HG03064 (cell line): Measurements from ENCODE around the gene ABI1.

Experiments
- ATAC-seq: cut with Tn5 transposase; IDR thresholded peaks from one replicate; pipeline ENCODE4 v1.9.1; 2021; ENCODE audit warnings: low read depth; ENCODE audit not compliant: unreplicated experiment

ABI1 gene

DNA sequence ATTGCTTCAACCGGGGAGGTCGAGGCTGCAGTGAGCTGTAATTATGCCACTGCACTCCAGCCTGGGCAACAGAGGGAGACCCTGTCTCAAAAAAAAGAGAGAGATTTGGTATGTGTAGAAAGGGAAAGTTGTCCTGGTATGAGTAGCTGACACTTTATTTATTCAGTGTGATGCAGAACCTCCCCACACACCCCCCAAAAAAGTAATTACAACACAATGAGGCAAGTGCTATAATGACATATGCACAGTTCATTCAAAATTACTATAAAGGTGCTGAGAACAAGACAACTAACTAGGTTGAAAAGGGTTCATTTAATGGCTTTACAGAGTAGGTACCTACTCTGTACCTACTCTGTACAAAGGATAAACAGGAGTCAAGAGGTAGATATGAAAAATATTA is 83.1 kb downstream of the ABI1 start:
- no peak for ATAC-seq

DNA sequence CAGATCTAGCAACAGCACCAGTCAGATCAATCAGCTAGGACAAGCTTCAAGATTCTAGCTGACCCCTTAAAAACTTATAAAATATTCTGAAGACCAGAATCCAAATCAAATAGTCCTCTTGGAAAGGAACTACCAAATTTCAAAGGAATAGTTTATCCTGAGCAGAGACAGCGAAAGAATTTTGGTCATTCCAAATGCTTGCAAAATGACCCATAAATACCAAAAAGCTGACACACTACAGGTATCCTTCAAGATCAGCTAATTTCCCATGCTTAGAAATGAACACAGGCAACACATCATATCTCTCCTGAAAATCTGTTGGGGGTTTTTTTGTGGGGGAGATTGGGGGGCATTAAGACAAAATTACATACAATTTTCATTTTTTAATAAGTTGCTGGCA is 84.5 kb downstream of the ABI1 start:
- ATAC-seq, result no peak

DNA sequence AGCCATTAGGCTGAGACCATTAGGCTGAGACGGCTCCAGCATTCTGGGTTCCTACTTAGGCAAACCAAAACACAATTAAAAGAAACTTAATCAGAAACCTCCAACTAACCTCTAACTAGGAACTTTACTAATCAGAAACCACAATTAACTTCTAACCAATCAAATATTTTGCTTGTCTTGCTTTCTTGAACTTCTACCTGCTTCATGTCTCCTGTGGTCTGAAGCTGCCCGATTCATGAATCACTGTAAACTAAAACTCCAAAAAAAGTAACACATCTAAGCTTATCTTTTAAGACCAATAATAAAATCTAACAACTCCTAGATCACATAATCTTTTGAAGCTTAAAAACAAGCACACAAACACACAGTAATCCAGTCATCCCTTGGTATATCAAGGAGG is 87.1 kb downstream of the ABI1 start:
- no peak for ATAC-seq

DNA sequence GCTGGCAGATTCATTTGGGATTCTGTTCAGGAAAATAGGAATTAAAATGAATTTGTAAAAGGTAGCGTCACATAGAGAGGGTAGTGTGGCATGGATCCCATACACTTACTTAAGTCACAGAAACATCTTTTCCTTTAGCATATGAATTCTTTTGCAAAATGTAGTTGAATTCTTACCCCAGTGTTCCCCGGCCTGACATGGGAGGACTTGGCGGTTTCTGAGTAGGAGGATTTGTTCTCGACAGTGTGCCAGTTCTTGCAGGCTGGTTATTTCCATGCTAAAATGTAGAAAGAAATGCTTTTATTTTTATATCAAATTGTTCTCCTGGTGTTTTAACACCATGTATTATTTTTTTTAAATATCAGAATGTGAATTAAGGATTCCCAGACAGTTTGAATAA is 90.7 kb downstream of the ABI1 start:
- ATAC-seq, result no peak

DNA sequence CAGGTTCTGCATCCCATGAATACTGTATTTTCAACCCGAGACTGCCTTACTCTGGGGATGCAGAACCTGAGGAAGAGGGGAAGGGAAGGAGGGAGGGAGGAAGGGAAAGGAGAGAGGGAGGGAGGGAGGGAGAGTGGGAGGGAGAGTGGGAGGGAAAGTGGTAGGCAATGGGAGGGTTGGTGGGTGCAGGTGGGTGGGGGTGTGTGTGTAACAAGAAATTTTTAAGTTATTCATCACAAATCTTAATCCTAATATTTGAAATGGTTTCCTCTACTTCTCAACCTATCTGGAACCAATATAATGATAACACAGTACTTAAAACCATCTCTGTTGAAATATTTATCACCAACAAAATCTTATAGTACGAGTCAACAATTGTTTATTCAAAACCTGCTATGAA is 95.2 kb downstream of the ABI1 start:
- ATAC-seq, result no peak

DNA sequence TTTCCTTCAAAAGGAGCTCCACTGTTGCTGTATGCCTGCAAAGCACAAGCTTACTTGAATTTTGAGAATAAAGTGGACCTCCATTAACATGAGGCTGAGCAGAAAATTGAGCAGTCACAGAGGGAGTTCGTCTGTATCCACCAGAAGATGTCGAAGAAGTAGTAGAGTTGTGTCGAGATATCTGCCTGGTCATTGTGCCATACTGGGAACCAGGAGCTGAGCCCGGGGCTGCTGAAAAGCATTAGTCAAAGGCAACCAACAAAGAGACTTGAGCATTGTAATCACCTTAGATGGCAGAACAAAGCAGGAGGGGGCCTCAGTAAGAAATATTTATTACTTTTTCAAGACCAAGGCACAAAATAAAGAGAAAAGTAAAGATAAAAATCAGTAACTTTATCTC is 101.8 kb downstream of the ABI1 start:
- ATAC-seq, result no peak

DNA sequence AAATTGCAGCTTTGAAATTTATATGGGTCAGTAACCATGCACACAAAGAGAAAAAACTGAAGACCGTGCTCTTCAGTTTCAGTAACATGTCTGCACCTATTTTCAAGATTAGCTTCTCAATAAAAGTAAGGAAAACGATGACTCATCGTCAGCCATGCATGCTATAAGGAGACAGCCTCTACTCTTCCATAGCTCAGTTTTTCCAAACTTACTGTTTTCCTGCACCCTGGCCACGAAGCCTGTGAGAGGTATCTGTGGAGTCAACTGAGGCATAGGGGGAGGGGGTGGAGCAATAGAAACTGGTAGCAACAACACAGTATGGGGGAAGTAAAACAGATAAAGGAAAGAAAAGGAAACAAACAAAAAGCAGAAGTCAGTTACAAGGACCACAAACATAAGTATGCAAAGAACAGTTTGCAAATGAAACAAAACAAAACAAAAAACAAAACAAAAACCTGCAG is 105.3 kb downstream of the ABI1 start:
- peak; percentile 84 for ATAC-seq

DNA sequence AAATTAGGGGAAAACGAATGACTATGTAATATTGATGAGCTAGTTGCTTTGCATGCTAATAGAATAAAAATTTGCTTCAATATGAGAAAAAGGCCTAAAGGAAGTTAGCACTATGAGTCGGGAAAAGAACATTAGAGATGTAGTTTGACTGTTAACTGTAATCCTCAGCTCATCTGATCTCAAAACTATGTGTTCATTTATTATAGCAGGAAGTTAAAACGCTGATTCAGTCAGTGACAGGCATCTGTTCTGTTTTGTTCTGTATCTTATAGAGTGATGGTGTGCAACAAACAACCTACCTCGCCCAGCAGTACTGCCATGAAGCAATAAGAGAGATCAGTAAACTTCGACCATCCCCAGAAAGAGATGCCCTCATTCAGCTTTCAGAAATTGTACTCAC is 114.7 kb downstream of the ABI1 start:
- no peak for ATAC-seq

DNA sequence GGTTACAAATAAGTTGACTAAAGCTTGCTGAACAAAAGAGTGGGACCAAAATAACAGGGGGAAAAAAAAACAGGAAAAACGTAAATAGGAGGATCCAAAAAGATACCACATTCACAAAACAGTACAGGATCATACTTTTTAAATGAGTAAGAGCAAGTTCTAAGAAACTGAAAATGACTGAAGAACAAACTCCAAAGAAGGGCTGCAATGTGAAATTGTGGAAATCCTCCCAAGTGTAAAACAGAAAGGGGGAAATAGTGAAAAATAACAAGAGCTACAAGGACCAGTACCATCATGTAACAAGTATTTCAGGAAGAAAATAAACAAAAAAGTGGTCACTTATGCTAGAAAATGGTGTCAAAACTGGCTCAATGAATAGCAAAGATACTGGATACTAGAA is 116.9 kb downstream of the ABI1 start:
- no peak for ATAC-seq

DNA sequence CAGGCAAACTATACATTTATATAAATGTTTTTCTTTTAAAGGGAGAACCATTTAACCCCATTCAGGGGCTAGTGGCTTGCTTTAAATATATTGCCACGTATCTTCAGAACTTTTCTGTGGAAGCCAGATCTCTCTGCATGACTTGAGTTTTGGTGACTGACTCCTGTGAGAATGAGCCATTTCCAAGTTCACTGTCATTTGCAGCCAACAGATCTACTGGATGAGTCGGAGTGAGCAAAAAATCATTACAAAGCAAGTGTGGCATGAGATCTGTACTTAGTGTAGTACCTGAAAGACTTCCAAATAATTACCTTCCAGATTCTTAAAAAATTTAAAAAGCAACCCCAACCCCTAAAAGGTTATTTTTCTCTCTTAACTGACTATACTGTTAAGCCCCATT is 117.7 kb downstream of the ABI1 start:
- no peak for ATAC-seq

DNA sequence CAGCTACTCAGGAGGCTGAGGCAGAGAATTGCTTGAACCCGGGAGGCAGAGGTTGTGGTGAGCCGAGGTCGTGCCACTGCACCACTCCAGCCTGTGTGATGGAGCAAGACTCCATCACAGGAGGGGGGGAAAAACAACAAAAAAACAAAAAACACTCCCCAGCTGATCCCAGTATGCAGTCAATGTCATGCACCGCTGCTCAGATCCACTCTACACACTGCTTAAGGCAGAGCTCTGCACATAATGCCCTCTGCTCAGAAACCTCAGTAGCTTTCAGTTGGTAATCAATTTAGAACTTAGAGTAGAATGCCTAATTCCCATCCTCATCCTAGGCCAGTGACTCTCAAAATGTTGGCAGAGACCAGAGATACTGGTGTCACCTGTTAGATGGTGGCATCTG is 119.4 kb downstream of the ABI1 start:
- ATAC-seq, result no peak

DNA sequence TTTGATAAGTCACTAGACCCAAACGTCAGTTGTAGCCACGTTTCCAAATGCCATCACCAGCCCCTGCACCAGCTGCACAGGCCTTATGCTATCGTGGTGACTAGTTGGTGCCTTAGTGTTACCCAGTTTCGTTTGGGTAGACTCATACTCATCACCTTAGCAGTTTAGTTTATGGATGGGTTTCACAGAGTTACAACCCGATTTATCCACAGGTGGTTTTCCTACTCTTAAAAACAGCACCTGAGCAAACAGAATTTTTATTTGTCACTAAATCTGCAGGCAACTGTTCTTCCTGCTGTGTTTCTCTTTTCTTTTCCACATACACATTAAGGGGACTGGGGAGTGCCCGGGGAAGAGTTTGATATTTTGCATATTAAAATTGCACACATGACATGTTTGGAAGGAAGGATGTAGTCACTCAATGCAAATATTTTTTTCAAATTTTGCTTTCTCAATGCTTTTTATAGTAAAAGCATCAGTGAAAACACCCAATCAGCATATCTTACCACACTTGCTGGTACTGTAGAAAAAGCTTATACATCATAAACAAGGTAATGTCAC is 121.6 kb downstream of the ABI1 start:
- no peak for ATAC-seq

DNA sequence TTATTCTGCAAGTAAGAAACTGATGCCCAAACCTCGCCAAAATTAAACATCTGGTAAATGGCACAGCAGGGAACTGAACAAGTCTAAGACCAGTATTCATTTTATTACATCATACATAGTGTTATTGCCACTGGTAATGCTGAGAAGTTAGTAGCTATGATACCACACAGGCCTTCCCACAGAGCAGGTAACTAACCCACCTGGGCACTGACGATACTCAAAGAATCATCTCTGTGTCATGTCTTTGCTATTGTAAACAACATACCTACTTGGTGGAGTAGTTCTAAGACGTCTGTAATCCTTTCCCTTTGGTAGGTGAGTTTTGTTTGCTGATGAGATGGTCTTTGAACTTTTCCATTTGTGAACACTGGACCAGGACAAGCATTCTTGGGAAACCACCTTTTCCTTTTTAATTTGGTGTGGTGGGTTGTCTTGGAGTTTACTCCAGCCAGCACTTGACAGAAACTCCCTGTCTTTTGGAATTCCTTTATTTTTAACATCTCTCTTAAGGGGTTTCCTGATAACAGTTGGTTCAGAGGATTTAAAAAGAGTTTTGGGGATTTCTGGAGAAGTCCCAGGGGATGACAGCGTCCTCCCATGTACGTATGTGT is 122.4 kb downstream of the ABI1 start:
- ATAC-seq, result no peak

DNA sequence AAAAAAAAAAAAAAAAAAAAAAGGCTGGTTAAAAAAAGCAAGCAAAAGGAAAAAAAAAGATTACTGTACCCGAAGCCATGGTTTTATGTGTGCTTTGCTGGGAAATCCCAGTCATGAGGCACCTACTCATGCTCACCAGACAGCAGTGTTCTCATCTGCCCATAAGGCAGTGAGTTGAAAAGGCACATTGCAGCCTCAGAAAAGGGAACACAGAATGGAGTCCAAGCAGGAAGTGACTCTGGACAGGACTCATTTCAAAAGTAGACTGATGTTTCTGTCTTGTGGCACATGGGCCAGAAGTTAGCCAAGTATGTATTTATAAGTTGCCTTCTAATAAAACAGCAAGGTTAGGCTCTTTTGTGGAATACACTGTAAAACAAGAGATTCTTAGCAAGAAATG is 123.0 kb downstream of the ABI1 start:
- peak; percentile 69 for ATAC-seq

DNA sequence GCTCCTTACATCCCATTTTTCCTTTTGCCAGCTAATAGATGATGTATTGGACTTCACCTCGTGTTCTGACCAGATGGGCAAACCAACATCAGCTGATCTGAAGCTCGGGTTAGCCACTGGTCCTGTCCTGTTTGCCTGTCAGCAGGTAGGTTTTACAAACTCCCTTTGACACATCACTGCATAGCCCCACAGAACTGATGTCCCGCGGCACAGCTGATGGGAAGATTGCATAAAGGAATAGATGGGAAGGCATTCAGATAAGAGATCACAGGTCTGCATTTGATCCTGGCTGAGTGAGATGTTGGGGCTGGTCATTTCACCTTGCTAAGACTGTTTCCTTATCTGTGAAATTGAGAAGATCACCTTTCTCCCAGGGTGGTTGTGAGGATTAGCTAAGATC is 125.3 kb downstream of the ABI1 start:
- ATAC-seq, result no peak

DNA sequence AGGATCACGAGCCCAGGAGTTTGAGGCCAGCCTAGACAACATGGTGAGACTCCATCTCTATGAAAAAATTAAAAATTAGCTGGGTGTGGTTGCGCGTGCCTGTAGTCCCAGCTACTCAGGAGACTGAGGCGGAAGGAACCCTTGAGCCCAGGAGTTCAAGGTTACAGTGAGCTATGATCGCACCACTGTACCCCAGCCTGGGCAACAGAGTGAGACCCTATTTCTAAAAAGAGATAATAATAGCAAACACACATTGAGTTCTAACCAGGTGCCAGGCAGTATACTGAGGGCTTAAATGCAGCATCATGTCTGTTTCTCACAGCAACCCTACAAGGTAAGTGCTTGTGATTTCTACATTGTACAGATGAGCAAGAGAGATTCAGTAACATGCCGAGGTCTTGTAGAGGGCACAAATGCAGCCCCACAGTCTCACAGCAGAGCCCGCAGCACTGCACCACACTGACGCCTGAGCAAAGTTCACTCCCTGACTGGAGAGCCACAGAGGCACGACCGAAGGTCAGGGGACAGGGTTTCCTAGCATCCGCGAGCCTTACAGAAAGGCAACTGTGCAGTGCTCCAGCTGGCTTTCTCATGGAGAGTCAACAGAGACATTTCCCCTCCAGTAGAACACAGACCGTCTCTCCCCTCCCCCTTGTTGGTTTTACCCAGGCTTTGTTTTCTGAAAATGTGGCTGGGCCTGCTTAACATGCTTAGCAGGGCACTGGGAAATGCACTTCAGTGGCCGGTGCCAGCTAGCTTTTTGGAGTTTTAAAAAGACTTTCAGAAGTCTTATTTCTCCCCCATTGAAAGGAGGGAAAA is 126.8 kb downstream of the ABI1 start:
- ATAC-seq, result no peak

DNA sequence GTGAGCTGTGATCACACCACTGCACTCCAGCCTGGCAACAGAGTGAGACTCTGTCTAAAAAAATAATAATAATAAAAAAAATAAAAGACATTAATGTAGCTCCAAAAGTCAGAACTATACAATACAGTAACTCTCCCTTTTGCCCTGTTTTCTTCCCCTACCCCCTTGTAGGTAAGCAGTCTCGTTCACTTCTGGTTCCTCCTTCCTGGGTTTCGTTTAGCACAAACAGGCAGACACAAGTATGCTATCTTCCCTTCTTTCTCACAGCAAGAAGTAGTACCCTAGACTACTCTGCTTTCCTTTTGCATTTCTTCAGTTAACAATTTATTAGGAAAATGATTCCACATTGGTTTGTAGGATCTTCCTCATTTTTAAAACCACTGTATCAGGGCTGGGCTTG is 130.2 kb downstream of the ABI1 start:
- ATAC-seq, result no peak

DNA sequence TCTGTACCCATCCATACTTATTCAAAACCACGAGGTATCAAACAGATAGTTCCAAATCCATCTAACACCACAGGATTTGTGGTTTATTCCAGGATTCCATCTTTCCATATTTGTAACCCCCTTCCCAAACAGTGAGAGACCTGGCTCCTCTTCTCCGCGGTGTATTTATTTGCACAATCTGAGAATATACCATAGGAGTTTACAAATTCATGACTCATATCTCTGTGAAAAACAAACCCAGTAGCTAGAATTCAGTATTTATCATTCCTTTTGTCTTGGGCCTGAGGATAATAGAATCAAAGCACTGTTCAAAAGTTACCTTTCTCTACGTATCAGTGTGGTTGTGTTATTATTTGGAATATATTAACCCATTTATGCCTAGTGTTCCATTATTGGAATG is 131.4 kb downstream of the ABI1 start:
- ATAC-seq, result no peak

DNA sequence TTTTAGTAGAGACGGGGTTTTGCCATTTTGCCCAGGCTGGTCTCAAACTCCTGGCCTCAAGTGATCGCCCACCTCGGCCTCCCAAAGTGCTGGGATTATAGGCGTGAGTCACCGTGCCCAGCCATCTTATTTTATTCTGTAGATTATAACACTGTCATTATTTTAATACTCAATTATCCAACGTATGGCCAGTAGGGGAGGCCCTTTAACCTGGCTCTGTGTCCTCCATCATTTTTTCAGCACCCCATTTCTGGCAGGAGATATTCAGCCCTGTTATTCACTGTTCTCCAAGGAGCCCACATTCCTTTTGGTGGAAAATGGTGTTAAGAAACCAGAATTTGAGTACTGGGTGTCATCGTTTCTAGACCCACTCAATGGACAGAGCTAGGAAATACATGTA is 131.8 kb downstream of the ABI1 start:
- ATAC-seq, result no peak

DNA sequence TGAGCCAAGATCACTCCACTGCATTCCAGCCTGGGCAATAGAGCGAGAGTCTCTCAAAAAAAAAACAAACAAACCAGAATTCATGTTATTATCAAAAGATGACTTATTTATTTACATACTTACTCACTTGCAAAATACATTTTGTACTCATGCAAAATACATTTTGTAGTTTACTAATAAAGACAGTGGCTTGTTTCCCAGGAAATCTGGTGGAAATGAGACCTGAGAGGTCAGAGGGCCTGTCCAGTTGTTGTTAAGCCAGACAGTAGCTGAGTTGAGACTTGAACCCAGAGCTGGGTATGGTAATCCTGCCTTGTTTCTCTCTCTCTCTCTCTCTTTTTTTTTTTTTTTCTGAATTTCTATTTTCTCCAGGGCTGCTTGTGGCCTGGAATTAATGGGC is 133.8 kb downstream of the ABI1 start:
- no peak for ATAC-seq

DNA sequence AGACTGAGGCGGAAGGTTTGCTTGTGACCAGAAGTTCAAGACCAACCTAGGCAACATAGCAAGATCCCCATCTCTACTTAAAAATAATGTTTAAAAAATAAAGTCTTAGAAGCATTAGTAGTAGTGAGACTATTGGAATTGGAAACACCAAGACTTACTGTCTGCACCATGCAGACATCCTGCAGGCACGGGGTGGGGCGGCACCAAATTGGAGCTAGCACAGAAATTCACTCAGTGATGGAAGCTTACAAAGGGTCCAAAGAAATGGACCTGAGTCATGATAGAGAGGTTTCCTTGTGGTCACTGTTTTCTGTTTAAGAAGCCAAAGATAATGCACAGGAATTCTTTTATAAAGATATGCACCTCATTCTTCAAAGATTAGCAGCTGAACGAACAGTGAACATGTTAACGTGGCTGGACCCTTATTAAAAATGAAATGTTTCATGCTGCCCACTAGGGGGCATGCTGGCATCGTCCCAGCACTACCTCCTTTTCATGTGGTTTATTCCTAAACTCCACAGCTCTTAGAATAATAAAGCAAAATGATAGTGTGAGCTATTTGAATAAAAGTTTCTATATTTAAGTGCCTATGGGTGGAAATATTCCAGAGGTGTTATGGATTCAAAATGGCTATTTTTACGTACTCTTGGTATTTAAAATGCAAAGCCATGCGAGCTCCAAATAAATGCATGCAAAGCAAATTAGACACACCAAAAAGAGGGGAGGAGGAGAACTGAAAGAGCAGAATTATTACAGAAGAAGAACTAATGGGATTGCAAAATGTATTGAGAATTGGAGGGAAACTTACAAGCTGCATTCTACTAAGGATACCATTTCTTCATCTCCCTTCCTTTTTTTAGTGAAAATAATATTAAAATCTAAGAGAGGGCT is 134.7 kb downstream of the ABI1 start:
- no peak for ATAC-seq
